NCI-H1436 (cell line): ENCODE data around the gene MGAT2.
"Not testable (repeated sequence)": the region's sequence is repeated elsewhere in the genome, so short reads cannot be mapped to it uniquely, and the experiment has no call there.

ENCODE experiments used
- DNase-seq: peaks from one replicate; lab custom pipeline; 2025; lab: John Stamatoyannopoulos, UW

The MGAT2 gene

GRCh38 chr14:49620182-49621113 is at the start of gene MGAT2, which contains the start of gene RPL36AL:
Gene MGAT2 (plus strand): TSS chr14:49620799. CDS start chr14:49621269, 470 bp downstream.
Gene RPL36AL (minus strand): TSS chr14:49620626. CDS start chr14:49619104, 1,522 bp downstream.
- peak; percentile 94 for DNase-seq

GRCh38 chr14:49574038-49574437 is 46.6 kb upstream of the MGAT2 start:
- no peak for DNase-seq

- no peak for DNase-seq
Measured at GRCh38 chr14:49578141-49578540, 42.5 kb upstream of the MGAT2 start.

GRCh38 chr14:49579841-49580240 is 40.8 kb upstream of the MGAT2 start:
- DNase-seq: no peak

- no peak for DNase-seq
Measured at GRCh38 chr14:49581209-49582112, 39.1 kb upstream of the MGAT2 start.

GRCh38 chr14:49582113-49582977 is 38.3 kb upstream of the MGAT2 start:
- no peak for DNase-seq

GRCh38 chr14:49583629-49584028 is 37.0 kb upstream of the MGAT2 start:
- DNase-seq: no peak

- no peak for DNase-seq
Measured at GRCh38 chr14:49584058-49584457, 36.5 kb upstream of the MGAT2 start.

- DNase-seq: not testable (repeated sequence)
Measured at GRCh38 chr14:49584981-49585640, 35.5 kb upstream of the MGAT2 start.

GRCh38 chr14:49585803-49586672 is 34.6 kb upstream of the MGAT2 start, which contains the start of gene RPS29:
Gene RPS29 (minus strand): TSS chr14:49586380. CDS start chr14:49586346, 34 bp downstream.
- DNase-seq: peak; percentile 97

- peak; percentile 30 for DNase-seq
Measured at GRCh38 chr14:49586673-49587460, 33.7 kb upstream of the MGAT2 start.

GRCh38 chr14:49589387-49589786 is 31.2 kb upstream of the MGAT2 start:
- no peak for DNase-seq

GRCh38 chr14:49593016-49593415 is 27.6 kb upstream of the MGAT2 start:
- DNase-seq: no peak

- DNase-seq: no peak
Measured at GRCh38 chr14:49594347-49595091, 26.1 kb upstream of the MGAT2 start.

- no peak for DNase-seq
Measured at GRCh38 chr14:49598189-49598484, 22.5 kb upstream of the MGAT2 start.

- DNase-seq: peak; percentile 73
Measured at GRCh38 chr14:49598485-49599300, 21.9 kb upstream of the MGAT2 start, which contains the start of gene LRR1. Gene LRR1 (plus strand): TSS chr14:49598940. CDS start chr14:49599021, 81 bp downstream.

- no peak for DNase-seq
Measured at GRCh38 chr14:49607583-49607982, 13.0 kb upstream of the MGAT2 start.
